ENCODE data around the gene SLC44A2.

SLC44A2 gene

DNA sequence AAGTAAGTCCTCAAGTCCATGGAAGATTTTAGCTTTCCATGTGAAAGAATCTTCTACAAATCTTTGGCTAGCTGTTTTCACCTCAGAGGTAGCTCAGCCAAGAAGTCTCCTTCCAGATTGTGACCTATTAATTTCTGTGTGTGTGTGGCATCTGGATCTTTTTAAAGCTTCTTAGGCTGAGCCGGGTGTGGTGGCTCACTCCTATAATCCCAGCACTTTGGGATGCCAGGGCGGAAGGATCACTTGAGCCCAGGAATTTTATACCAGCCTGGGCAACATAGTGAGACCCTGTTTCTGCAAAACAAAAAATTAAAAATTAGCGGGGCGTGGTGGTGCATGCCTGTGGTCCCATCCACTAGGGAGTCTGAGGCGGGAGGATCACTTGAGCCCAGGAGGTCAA, 13.4 kb upstream of the SLC44A2 start:
- no peak for TF ChIP-seq LEF1 (IDR thresholded peaks at IDR 0.05; ENCODE audit: borderline replicate concordance)
- TF ChIP-seq, protein P1, sequence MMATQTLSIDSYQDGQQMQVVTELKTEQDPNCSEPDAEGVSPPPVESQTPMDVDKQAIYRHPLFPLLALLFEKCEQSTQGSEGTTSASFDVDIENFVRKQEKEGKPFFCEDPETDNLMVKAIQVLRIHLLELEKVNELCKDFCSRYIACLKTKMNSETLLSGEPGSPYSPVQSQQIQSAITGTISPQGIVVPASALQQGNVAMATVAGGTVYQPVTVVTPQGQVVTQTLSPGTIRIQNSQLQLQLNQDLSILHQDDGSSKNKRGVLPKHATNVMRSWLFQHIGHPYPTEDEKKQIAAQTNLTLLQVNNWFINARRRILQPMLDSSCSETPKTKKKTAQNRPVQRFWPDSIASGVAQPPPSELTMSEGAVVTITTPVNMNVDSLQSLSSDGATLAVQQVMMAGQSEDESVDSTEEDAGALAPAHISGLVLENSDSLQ (IDR thresholded peaks at IDR 0.05), result no peak
- TF ChIP-seq ELF4 (IDR thresholded peaks at IDR 0.05), result no peak
- no peak for TF ChIP-seq FOXK2 (IDR thresholded peaks at IDR 0.05)
- ChIA-PET CTCF (interaction anchor here (0.5 to 1.4 kb wide), 2 partner anchors 32 to 71 kb away, joined by 3 to 5 read pairs; no protein-coding TSS in a partner anchor), POLR2A (no interaction called here)
- DNase-seq (ENCODE audit: extremely low spot score), result no peak

DNA sequence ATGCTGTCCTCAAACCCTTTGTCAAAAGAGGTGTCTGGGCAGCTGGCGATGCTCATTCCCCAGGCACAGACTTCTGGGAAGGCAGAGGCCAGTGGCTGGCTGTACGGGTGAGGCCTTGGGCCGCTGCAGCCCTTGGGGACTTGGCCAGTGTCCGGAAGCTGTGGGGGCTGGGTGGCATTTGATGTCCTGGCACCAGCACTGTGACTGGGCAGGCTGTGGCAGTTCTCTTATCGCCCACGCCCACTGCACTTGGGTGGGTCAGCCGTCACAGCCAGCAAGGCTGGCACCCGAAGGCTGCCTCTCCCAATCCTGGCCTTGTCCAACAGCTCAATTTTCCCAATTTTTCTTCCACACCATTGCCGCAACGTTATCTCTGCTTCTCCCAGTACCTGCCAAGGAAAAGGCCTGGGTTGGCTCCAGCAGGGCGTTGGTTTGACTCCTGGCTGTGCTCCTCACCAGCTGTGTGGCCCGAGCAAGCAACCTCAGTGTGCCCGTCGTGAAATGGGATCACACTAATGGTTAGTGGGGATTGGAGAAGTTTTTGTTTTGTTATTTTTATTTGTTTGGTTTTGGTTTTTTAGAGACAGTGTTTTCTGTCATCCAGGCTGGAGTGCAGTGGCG, 12.7 kb upstream of the SLC44A2 start:
- ChIA-PET POLR2A (no interaction called here), CTCF (no interaction called here)

DNA sequence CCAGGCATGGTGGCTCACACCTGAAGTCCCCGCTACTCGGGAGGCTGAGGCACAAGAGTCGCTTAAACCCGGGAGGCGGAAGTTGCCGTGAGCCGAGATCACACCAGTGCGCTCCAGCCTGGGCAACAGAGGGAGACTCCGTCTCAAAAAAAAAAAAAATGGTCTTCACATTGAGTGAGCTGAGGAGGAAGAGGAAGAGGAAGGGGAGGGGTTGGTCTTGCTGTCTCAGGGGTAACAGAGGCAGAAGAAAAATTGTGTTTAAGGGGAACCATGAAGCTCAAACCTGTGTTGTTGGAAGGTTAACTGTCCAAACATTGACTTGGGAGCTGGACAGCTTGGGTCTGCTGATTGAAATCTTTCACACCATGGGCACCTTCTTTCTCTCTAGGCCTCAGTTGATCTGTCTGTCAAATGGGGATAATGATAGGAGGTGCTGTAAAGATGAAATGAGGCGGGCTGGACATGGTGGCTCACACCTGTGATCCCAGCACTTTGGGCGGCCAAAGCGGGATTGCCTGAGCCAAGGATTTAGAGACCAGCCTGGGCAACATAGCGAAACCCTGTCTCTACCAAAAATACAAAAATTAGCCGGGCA, 9.8 kb upstream of the SLC44A2 start:
- TF ChIP-seq SUZ12 (IDR thresholded peaks at IDR 0.05), result no peak
- no peak for TF ChIP-seq LEF1 (IDR thresholded peaks at IDR 0.05; ENCODE audit: borderline replicate concordance)
- TF ChIP-seq HDGF (IDR thresholded peaks at IDR 0.05; ENCODE audit: borderline replicate concordance), result no peak
- ChIA-PET CTCF (no interaction called here), POLR2A (no interaction called here)
- no peak for DNase-seq (ENCODE audit: extremely low spot score)

More for the DNA sequence above, 12.7 kb upstream of the SLC44A2 start:
- TF ChIP-seq HDGF (IDR thresholded peaks at IDR 0.05; ENCODE audit: borderline replicate concordance) (no peak), L3MBTL2 (conservative IDR thresholded peaks at IDR 0.05) (no peak), TARDBP (IDR thresholded peaks at IDR 0.05) (no peak), ARNT (IDR thresholded peaks at IDR 0.05) (no peak), SUZ12 (IDR thresholded peaks at IDR 0.05) (no peak), ELF4 (IDR thresholded peaks at IDR 0.05) (no peak), LEF1 (IDR thresholded peaks at IDR 0.05; ENCODE audit: borderline replicate concordance) (no peak), FOXM1 (IDR thresholded peaks at IDR 0.05; ENCODE audit: borderline replicate concordance) (no peak), ZNF384 (IDR thresholded peaks at IDR 0.05) (no peak), FOXK2 (IDR thresholded peaks at IDR 0.05) (no peak), NFRKB (IDR thresholded peaks at IDR 0.05) (no peak), BHLHE40 (IDR thresholded peaks at IDR 0.05; ENCODE audit: borderline replicate concordance) (no peak), SP1 (IDR thresholded peaks at IDR 0.05) (no peak), CTBP1 (IDR thresholded peaks at IDR 0.05; ENCODE audit: borderline replicate concordance) (no peak), FOXA1 (IDR thresholded peaks at IDR 0.05) (no peak)
- TF ChIP-seq, protein P1 (IDR thresholded peaks at IDR 0.05), result no peak
- DNase-seq (ENCODE audit: extremely low spot score), result no peak

DNA sequence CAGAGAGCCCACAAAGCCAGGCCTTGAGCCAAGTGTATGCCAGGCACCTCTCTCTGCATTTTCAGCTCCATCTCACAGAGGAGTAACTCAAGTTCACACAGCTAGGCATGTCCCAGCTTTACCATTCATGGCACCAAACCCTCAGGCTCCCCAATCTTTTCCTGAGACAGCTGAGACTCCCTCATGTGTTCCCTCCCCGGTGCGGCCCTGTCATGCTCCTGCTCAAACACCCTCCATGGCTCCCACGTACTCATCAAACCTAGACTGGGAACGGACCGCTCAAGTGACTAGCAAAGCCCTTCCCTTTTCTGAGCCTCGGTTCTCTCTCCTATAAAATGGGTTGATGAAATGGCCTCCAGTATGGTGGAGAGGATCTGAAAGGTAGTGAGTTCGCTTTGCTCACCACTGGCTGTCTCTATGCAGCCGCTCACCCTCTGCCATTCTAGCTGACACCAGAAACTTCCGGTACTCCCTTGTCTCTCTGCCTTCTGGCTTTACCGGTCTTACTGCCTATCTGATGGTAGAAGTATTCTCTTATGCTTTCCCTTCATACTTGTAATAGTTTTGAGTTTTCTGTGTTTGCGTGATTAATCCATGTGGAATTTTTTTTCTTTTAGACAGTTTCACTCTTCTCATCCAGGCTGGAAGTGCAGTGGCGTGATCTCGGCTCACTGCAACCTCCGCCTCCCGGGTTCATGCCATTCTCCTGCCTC, 7.8 kb upstream of the SLC44A2 start:
- no peak for TF ChIP-seq SUZ12 (IDR thresholded peaks at IDR 0.05)
- no peak for TF ChIP-seq NFRKB (IDR thresholded peaks at IDR 0.05)
- TF ChIP-seq SP1 (IDR thresholded peaks at IDR 0.05), result no peak
- no peak for TF ChIP-seq L3MBTL2 (conservative IDR thresholded peaks at IDR 0.05)
- no peak for TF ChIP-seq FOXK2 (IDR thresholded peaks at IDR 0.05)
- TF ChIP-seq CTBP1 (IDR thresholded peaks at IDR 0.05; ENCODE audit: borderline replicate concordance), result no peak
- no peak for TF ChIP-seq LEF1 (IDR thresholded peaks at IDR 0.05; ENCODE audit: borderline replicate concordance)
- ChIA-PET POLR2A (interaction anchor here (1.6 kb wide), 1 partner anchor 15 kb away, joined by 3 read pairs; no protein-coding TSS in a partner anchor), CTCF (interaction anchor here (1.2 kb wide), 1 partner anchor 29 kb away, joined by 3 read pairs; no protein-coding TSS in a partner anchor)
- no peak for DNase-seq (ENCODE audit: extremely low spot score)

DNA sequence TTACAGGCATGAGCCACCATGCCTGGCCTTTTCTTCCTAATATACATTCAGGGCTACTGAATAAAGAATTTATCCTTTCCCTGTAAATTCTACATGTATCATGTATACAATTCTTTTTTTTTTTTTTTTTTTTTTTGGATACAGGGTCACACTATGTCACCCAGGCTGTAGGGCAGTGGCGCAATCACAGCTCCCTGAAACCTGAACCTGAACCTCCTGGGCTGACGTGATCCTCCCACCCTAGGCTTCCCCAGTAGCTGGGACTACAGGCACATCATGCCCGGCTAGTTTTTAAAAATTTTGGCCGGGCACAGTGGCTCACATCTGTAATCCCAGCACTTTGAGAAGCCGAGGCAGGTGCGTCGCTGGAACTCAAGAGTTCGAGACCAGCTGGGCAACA, 6.5 kb upstream of the SLC44A2 start:
- CTCF ChIA-PET, result interaction anchor here (0.6 kb wide), 1 partner anchor 19 kb away, joined by 4 read pairs; no protein-coding TSS in a partner anchor
- no peak for DNase-seq (ENCODE audit: extremely low spot score)
- POLR2A ChIA-PET, result no interaction called here
- no peak for TF ChIP-seq SP1 (IDR thresholded peaks at IDR 0.05)
- TF ChIP-seq FOXM1 (IDR thresholded peaks at IDR 0.05; ENCODE audit: borderline replicate concordance), result no peak
- TF ChIP-seq ARNT (IDR thresholded peaks at IDR 0.05), result no peak
- no peak for TF ChIP-seq SUZ12 (IDR thresholded peaks at IDR 0.05)
- no peak for TF ChIP-seq ZNF384 (IDR thresholded peaks at IDR 0.05)
- TF ChIP-seq HDGF (IDR thresholded peaks at IDR 0.05; ENCODE audit: borderline replicate concordance), result no peak
- TF ChIP-seq FOXK2 (IDR thresholded peaks at IDR 0.05), result no peak
- TF ChIP-seq CTBP1 (IDR thresholded peaks at IDR 0.05; ENCODE audit: borderline replicate concordance), result no peak
- no peak for TF ChIP-seq L3MBTL2 (conservative IDR thresholded peaks at IDR 0.05)
- TF ChIP-seq LEF1 (IDR thresholded peaks at IDR 0.05; ENCODE audit: borderline replicate concordance), result no peak
- TF ChIP-seq, protein P1 (IDR thresholded peaks at IDR 0.05), result no peak
- no peak for TF ChIP-seq BHLHE40 (IDR thresholded peaks at IDR 0.05; ENCODE audit: borderline replicate concordance)
- no peak for TF ChIP-seq TARDBP (IDR thresholded peaks at IDR 0.05)
- TF ChIP-seq FOXA1 (IDR thresholded peaks at IDR 0.05), result no peak
- no peak for TF ChIP-seq NFRKB (IDR thresholded peaks at IDR 0.05)
- no peak for TF ChIP-seq ELF4 (IDR thresholded peaks at IDR 0.05)

DNA sequence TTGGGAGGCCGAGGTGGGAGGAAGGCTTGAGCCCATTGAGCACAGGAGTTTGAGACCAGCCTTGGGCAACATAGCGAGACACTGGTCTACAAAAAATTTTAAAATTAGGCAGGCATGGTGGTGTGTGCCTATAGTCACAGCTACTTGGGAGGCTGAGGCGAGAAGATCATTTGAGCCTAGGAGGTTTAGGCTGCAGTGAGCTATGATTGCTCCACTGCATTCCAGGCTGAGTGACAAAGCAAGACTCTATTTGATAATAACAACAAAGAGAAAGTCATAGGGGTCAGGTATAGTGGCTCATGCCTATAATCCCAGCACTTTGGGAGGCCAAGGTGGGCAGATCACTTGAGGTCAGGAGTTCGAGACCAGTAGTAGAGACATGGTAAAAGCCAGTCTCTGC, 4.6 kb upstream of the SLC44A2 start:
- DNase-seq (ENCODE audit: extremely low spot score), result no peak
- ChIA-PET CTCF (interaction anchor here (0.6 kb wide), 1 partner anchor 47 kb away, joined by 4 read pairs; no protein-coding TSS in a partner anchor), POLR2A (interaction anchor here (1.0 kb wide), 1 partner anchor 23 kb away, joined by 3 read pairs; no protein-coding TSS in a partner anchor)

More for the DNA sequence above, 4.6 kb upstream of the SLC44A2 start:
- TF ChIP-seq, protein P1 (IDR thresholded peaks at IDR 0.05), result no peak
- TF ChIP-seq ZNF384 (IDR thresholded peaks at IDR 0.05) (no peak), FOXA1 (IDR thresholded peaks at IDR 0.05) (no peak), HDGF (IDR thresholded peaks at IDR 0.05; ENCODE audit: borderline replicate concordance) (no peak), ELF4 (IDR thresholded peaks at IDR 0.05) (no peak), NFRKB (IDR thresholded peaks at IDR 0.05) (no peak), SUZ12 (IDR thresholded peaks at IDR 0.05) (no peak), L3MBTL2 (conservative IDR thresholded peaks at IDR 0.05) (no peak), FOXK2 (IDR thresholded peaks at IDR 0.05) (no peak), TARDBP (IDR thresholded peaks at IDR 0.05) (no peak), BHLHE40 (IDR thresholded peaks at IDR 0.05; ENCODE audit: borderline replicate concordance) (no peak)
